ENCODE results near the gene PRKAR1B. TPM values are rescaled to one million over a fixed set of nuclear protein-coding genes. Genes with fewer than 3 reads are reported as not detected.

Gene PRKAR1B
- total RNA-seq, 1 experiment from 2014 or later = 14.1 TPM

DNA sequence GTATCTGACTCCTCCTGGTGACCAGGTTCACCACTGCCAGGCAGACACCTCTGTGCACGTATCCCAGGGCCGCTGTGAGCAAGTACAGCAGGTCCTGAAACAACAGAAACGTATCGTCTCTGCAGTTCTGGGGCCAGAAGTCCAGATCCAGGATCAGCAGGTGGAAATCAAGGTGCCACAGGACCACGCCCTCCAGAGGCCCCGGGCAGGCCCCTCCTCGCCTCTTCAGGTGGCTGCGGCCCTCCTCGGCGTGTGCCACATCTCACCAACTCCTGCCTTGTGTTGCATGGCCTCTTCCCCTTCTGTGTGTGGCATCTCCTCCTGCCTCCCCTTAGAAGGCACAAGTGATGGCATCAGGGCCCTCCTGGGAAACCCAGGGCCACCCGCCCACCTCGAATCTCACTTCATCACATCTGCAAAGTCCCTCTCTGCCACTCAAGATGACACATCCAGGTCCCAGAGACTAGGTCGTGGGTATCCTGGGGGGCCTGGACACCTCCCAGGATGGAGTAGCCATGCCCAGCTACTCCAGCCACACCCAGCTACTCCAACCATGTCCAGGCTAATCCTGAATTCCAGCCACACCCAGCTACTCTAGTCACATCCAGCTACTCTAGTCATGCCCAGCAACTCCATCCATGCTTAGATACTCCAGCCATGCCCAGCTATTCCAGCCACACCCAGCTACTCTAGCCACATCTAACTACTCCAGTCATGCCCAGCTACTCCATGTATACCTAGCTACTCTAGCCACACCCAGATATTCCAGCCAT, 53.2 kb downstream of the PRKAR1B start:
- no peak overlapping the region for H3K4me3 ChIP-seq (replicated peaks in 1 of 2; ENCODE audit: low read depth in 1 of 2, low read length in 2 of 2)
- H3K27ac ChIP-seq (ENCODE audit: low read depth, low read length) = no peak overlapping the region
- no peaks in the 10 kb centered on the region for H3K27me3 ChIP-seq (ENCODE audit: insufficient read depth, low read length)
- no peaks in the 10 kb centered on the region for H3K36me3 ChIP-seq (ENCODE audit: control insufficient read depth in 1 of 2, insufficient read depth in 2 of 2, low read length in 2 of 2)
- H3K79me2 ChIP-seq (ENCODE audit: insufficient read depth, low read length) = no peaks in the 10 kb centered on the region
- intact Hi-C loops (cut with micrococcal nuclease) = no loop called here
- no peak overlapping the region for H2AFZ ChIP-seq (ENCODE audit: low read depth, low read length, poor library complexity, severe bottlenecking)
- DNase-seq (ENCODE audit: low read depth, low spot score) = no peak
- H3K4me1 ChIP-seq (ENCODE audit: control insufficient read depth in 1 of 2, insufficient read depth in 2 of 2, low read length in 2 of 2) = no peaks in the 10 kb centered on the region
- no peaks in the 10 kb centered on the region for H3K9me2 ChIP-seq (ENCODE audit: insufficient read depth)
- ChIA-PET RAD21 (ENCODE audit: low non-redundant PET in 1 of 2, low total read pairs in 2 of 2, uncharacterized antibody in 2 of 2, unreplicated experiment in 2 of 2) (no interaction called here), POLR2A (no interaction called here), CTCF (no interaction called here)
- no peak for TF ChIP-seq EGR1 (IDR thresholded peaks at IDR 0.05; ENCODE audit: low read depth)
- TF ChIP-seq ELF1 (IDR thresholded peaks at IDR 0.05; ENCODE audit: borderline replicate concordance, low read depth) = no peak
- TF ChIP-seq SP1 (IDR thresholded peaks at IDR 0.05; ENCODE audit: low read depth) = no peak
- no peak for TF ChIP-seq ZFX (IDR thresholded peaks at IDR 0.05)
- no peak for TF ChIP-seq EZH2 (IDR thresholded peaks at IDR 0.05)
- TF ChIP-seq, protein P1, sequence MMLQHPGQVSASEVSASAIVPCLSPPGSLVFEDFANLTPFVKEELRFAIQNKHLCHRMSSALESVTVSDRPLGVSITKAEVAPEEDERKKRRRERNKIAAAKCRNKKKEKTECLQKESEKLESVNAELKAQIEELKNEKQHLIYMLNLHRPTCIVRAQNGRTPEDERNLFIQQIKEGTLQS (IDR thresholded peaks at IDR 0.05) = no peak
- no peak overlapping the region for H3K4me2 ChIP-seq (ENCODE audit: low read length)
- H3K9me3 ChIP-seq (ENCODE audit: control insufficient read depth in 1 of 2, insufficient read depth in 1 of 2, low read depth in 1 of 2, low read length in 2 of 2) = no peaks in the 10 kb centered on the region
- no peaks in the 10 kb centered on the region for H4K20me1 ChIP-seq (ENCODE audit: insufficient read depth)
- H3K9ac ChIP-seq (ENCODE audit: low read length) = no peak overlapping the region
- ATAC-seq = no peak
- no TSS peak for BruUV-seq (replicated peaks)

DNA sequence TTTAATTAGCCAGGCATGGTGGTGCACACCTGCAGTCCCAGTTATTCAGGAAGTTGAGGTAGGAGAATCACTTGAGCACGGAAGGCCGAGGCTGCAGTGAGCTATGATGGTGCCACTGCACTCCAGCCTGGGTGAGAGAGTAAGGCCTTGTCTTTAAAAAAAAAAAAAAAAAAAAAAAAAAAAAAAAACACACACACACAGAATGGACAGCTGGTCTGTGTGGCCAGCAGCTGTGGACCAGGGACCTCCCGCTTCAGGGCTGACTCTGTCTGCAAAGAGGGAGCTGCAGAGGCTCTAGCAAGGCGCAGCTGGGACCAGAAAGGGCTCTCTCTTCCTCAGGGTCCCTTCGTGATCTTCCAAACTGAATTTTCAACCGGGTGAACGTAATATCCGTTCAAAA, 54.2 kb downstream of the PRKAR1B start:
- no peaks in the 10 kb centered on the region for H4K20me1 ChIP-seq (ENCODE audit: insufficient read depth)
- no peak overlapping the region for H3K4me2 ChIP-seq (ENCODE audit: low read length)
- no peak for TF ChIP-seq EGR1 (IDR thresholded peaks at IDR 0.05; ENCODE audit: low read depth)
- no peak for TF ChIP-seq REST (IDR thresholded peaks at IDR 0.05; ENCODE audit: low read depth)
- no peak for TF ChIP-seq CBX3 (IDR thresholded peaks at IDR 0.05; ENCODE audit: low read depth)
- no peak for TF ChIP-seq SP1 (IDR thresholded peaks at IDR 0.05; ENCODE audit: low read depth)
- TF ChIP-seq SIN3A (IDR thresholded peaks at IDR 0.05; ENCODE audit: low read depth) = no peak
- no peak for TF ChIP-seq SRF (IDR thresholded peaks at IDR 0.05; ENCODE audit: low read depth)
- no peak for TF ChIP-seq EZH2 (IDR thresholded peaks at IDR 0.05)
- TF ChIP-seq EZH2phosphoT487 (IDR thresholded peaks at IDR 0.05; ENCODE audit: borderline replicate concordance) = no peak
- TF ChIP-seq ZFX (IDR thresholded peaks at IDR 0.05) = no peak
- TF ChIP-seq POLR2A (IDR thresholded peaks at IDR 0.05; ENCODE audit: borderline replicate concordance, extremely low read depth, insufficient read depth, insufficient read length) = no peak
- TF ChIP-seq TCF7L2 (IDR thresholded peaks at IDR 0.05; ENCODE audit: borderline replicate concordance, extremely low read depth, insufficient read depth, insufficient read length) = no peak
- TF ChIP-seq CEBPB (IDR thresholded peaks at IDR 0.05; ENCODE audit: low read depth) = no peak
- no peak for TF ChIP-seq JUND (IDR thresholded peaks at IDR 0.05)
- TF ChIP-seq POLR2AphosphoS5 (IDR thresholded peaks at IDR 0.05; ENCODE audit: low read depth, low read length) = no peak
- TF ChIP-seq, protein P1 (IDR thresholded peaks at IDR 0.05) = no peak
- H3K4me3 ChIP-seq (replicated peaks in 1 of 2; ENCODE audit: low read depth in 1 of 2, low read length in 2 of 2) = no peak overlapping the region
- no peaks in the 10 kb centered on the region for H3K27me3 ChIP-seq (ENCODE audit: insufficient read depth, low read length)
- BruUV-seq (replicated peaks) = no TSS peak
- ChIA-PET POLR2A (no interaction called here), CTCF (no interaction called here), RAD21 (ENCODE audit: low non-redundant PET in 1 of 2, low total read pairs in 2 of 2, uncharacterized antibody in 2 of 2, unreplicated experiment in 2 of 2) (no interaction called here)
- no peak for DNase-seq (ENCODE audit: low read depth, low spot score)
- no peak overlapping the region for H2AFZ ChIP-seq (ENCODE audit: low read depth, low read length, poor library complexity, severe bottlenecking)
- no peak overlapping the region for H3K27ac ChIP-seq (ENCODE audit: low read depth, low read length)
- intact Hi-C loops (cut with micrococcal nuclease) = no loop called here
- no peaks in the 10 kb centered on the region for H3K4me1 ChIP-seq (ENCODE audit: control insufficient read depth in 1 of 2, insufficient read depth in 2 of 2, low read length in 2 of 2)
- H3K79me2 ChIP-seq (ENCODE audit: insufficient read depth, low read length) = no peaks in the 10 kb centered on the region
- no peak overlapping the region for H3K9ac ChIP-seq (ENCODE audit: low read length)
- no peaks in the 10 kb centered on the region for H3K9me3 ChIP-seq (ENCODE audit: control insufficient read depth in 1 of 2, insufficient read depth in 1 of 2, low read depth in 1 of 2, low read length in 2 of 2)
- H3K9me2 ChIP-seq (ENCODE audit: insufficient read depth) = no peaks in the 10 kb centered on the region
- H3K36me3 ChIP-seq (ENCODE audit: control insufficient read depth in 1 of 2, insufficient read depth in 2 of 2, low read length in 2 of 2) = no peaks in the 10 kb centered on the region
- no peak for ATAC-seq

Data from HCT116 (cell line).